M059J (cell line): ENCODE measurements around the gene TRIP10. TPM values are rescaled to one million over a fixed set of nuclear protein-coding genes. Genes with fewer than 3 reads are reported as not detected.
A peak's percentile ranks its signal among the peaks of the same experiment; 100 is the strongest.
"Not testable (repeated sequence)": the region's sequence is repeated elsewhere in the genome, so short reads cannot be mapped to it uniquely, and the experiment has no call there.

Source experiments
- DNase-seq: peaks from one replicate; pipeline ENCODE4 v3.0.0-alpha.2; 2012; ENCODE audit warnings: low read depth
- total RNA-seq: library from RNA; depleted of rRNA; stranded (reverse); fragments of >200 nt; shearing (Covaris generic); gene quantifications from 2 replicates; pipeline ENCODE4 v1.2.3, GENCODE V29; 2014; rRNA removed

The TRIP10 gene
- total RNA-seq = 21.5 and 34.3 TPM in 2 replicates

GRCh38 chr19:6739390-6739882, at the start of gene TRIP10:
TSS of gene TRIP10 (plus strand) at chr19:6739680. CDS start at chr19:6739762, 82 bp downstream.
- DNase-seq = peak; percentile 72

- no peak for DNase-seq
Observed at GRCh38 chr19:6690160-6690885, 49.2 kb upstream of the TRIP10 start.

GRCh38 chr19:6691342-6691741, 48.1 kb upstream of the TRIP10 start:
- DNase-seq = no peak

GRCh38 chr19:6692027-6692426, 47.5 kb upstream of the TRIP10 start:
- no peak for DNase-seq

- peak; percentile 8 for DNase-seq
Observed at GRCh38 chr19:6693056-6693471, 46.4 kb upstream of the TRIP10 start.

- no peak for DNase-seq
Observed at GRCh38 chr19:6693681-6694080, 45.8 kb upstream of the TRIP10 start.

- DNase-seq = no peak
Observed at GRCh38 chr19:6694147-6694815, 45.2 kb upstream of the TRIP10 start.

- DNase-seq = no peak
Observed at GRCh38 chr19:6696239-6696820, 43.1 kb upstream of the TRIP10 start.

GRCh38 chr19:6697291-6697690, 42.2 kb upstream of the TRIP10 start:
- DNase-seq = no peak

- no peak for DNase-seq
Observed at GRCh38 chr19:6699935-6700334, 39.5 kb upstream of the TRIP10 start.

GRCh38 chr19:6700586-6701316, 38.7 kb upstream of the TRIP10 start:
- no peak for DNase-seq

GRCh38 chr19:6705931-6706632, 33.4 kb upstream of the TRIP10 start:
- DNase-seq = no peak

- DNase-seq = no peak
Observed at GRCh38 chr19:6706633-6706958, 32.9 kb upstream of the TRIP10 start.

GRCh38 chr19:6707011-6707657, 32.3 kb upstream of the TRIP10 start:
- DNase-seq = no peak

- DNase-seq = no peak
Observed at GRCh38 chr19:6707658-6708018, 31.8 kb upstream of the TRIP10 start.

- no peak for DNase-seq
Observed at GRCh38 chr19:6708346-6708745, 31.1 kb upstream of the TRIP10 start.

GRCh38 chr19:6708913-6709312, 30.6 kb upstream of the TRIP10 start:
- not testable (repeated sequence) for DNase-seq

- no peak for DNase-seq
Observed at GRCh38 chr19:6709549-6709948, 29.9 kb upstream of the TRIP10 start.

GRCh38 chr19:6710273-6711077, 29.0 kb upstream of the TRIP10 start:
- no peak for DNase-seq

GRCh38 chr19:6711078-6711361, 28.5 kb upstream of the TRIP10 start:
- DNase-seq = no peak

- DNase-seq = no peak
Observed at GRCh38 chr19:6711605-6712004, 27.9 kb upstream of the TRIP10 start.
